OCI-LY7 (cell line): ENCODE results near the gene EXOC4. TPM values are rescaled to one million over a fixed set of nuclear protein-coding genes. Genes with fewer than 3 reads are reported as not detected.

Experiments
- BruUV-seq: library from RNA; stranded (reverse); fragments of 400-500 nt; replicated peaks from 2 replicates; lab custom pipeline; 2021; lab: Mats Ljungman, UMichigan
- CTCF ChIA-PET: fragments of 300-600 bp; sonication (Branson Sonifier 250); formaldehyde crosslinking; loops from one replicate; lab custom pipeline; 2022; ENCODE audit warnings: antibody characterized with exemption; ENCODE audit not compliant: unreplicated experiment; lab: Charles Lee
- POLR2A ChIA-PET: fragments of 300-600 bp; sonication (Branson Sonifier 250); formaldehyde crosslinking; loops from one replicate; lab custom pipeline; 2022; ENCODE audit warnings: antibody characterized with exemption; lab: Charles Lee
- DNase-seq: peaks from one replicate; pipeline ENCODE4 v3.0.0-alpha.2; 2015; ENCODE audit warnings: low spot score
- H2AFZ ChIP-seq: fragments of 200-600 bp; sonication (generic), shearing (Covaris generic); 2 replicates; pipeline ENCODE4 v1.6.1; 2014; ENCODE audit warnings: mild to moderate bottlenecking, antibody characterized with exemption, low read length, moderate library complexity
- H3K27ac ChIP-seq: fragments of 200-600 bp; sonication (generic); 2 replicates; pipeline ENCODE4 v1.5.1; 2014; ENCODE audit warnings: mixed run types, low read depth, mild to moderate bottlenecking, moderate library complexity, low read length, inconsistent platforms; ENCODE audit not compliant: poor library complexity, severe bottlenecking
- H3K36me3 ChIP-seq: fragments of 200-600 bp; sonication (generic); 2 replicates; pipeline ENCODE4 v1.6.1; 2014; ENCODE audit warnings: mild to moderate bottlenecking, antibody characterized with exemption, low read length, moderate library complexity, mixed read lengths; ENCODE audit not compliant: insufficient read depth
- H3K4me1 ChIP-seq: fragments of 200-600 bp; sonication (generic); 2 replicates; pipeline ENCODE4 v1.5.1; 2014; ENCODE audit warnings: mild to moderate bottlenecking, low read length; ENCODE audit not compliant: insufficient read depth, poor library complexity, severe bottlenecking
- H3K4me2 ChIP-seq: fragments of 200-600 bp; sonication (generic); 2 replicates; pipeline ENCODE4 v1.6.1; 2014; ENCODE audit warnings: mild to moderate bottlenecking, low read length
- H3K4me3 ChIP-seq: fragments of 200-600 bp; sonication (generic); 2 replicates; pipeline ENCODE4 v1.5.1; 2014; ENCODE audit warnings: mild to moderate bottlenecking, low read depth, low read length; ENCODE audit not compliant: poor library complexity, severe bottlenecking
- H3K79me2 ChIP-seq: fragments of 200-600 bp; sonication (generic); 2 replicates; pipeline ENCODE4 v1.6.1; 2016; ENCODE audit warnings: low read depth, mild to moderate bottlenecking, low read length, moderate library complexity, mixed read lengths; ENCODE audit not compliant: insufficient read depth
- H3K9me2 ChIP-seq: fragments of 200-600 bp; sonication (generic); 2 replicates; pipeline ENCODE4 v1.6.1; 2016; ENCODE audit warnings: mild to moderate bottlenecking, low read length, mixed read lengths; ENCODE audit not compliant: insufficient read depth
- H3K9me3 ChIP-seq: fragments of 200-600 bp; sonication (generic); 2 replicates; pipeline ENCODE4 v1.6.1; 2014; ENCODE audit warnings: mild to moderate bottlenecking, mixed run types, low read length, mixed read lengths
- H4K20me1 ChIP-seq: fragments of 200-600 bp; sonication (generic); 2 replicates; pipeline ENCODE4 v1.6.1; 2014; ENCODE audit warnings: mild to moderate bottlenecking, antibody characterized with exemption, low read length, moderate library complexity, mixed read lengths; ENCODE audit not compliant: insufficient read depth
- EZH2phosphoT487 ChIP-seq: fragments of 200-600 bp; sonication (generic); IDR thresholded peaks from 2 replicates; pipeline ENCODE4 v1.6.1; 2018; ENCODE audit warnings: low read depth, borderline replicate concordance, mild to moderate bottlenecking, mixed run types, antibody characterized with exemption, low read length, moderate library complexity, mixed read lengths
- intact Hi-C: fragments of 100-400 bp; cut with micrococcal nuclease; formaldehyde crosslinking; loops from one replicate; pipeline ENCODE4 v1.10.0; 2022; ENCODE audit not compliant: unreplicated experiment
- total RNA-seq, 2 experiments: library from RNA; depleted of rRNA in 1 of 2; stranded (reverse); fragments of >200 nt in 1 of 2; shearing (Covaris generic) in 1 of 2; gene quantifications; 2 replicates each; pipeline ENCODE4 v1.2.3, GENCODE V29; 2014 to 2022
- TF ChIP-seq, protein P1 (sequence below): fragments of 200-600 bp; sonication (generic); conservative IDR thresholded peaks from 2 replicates; pipeline ENCODE4 v1.5.1; 2014; ENCODE audit warnings: mild to moderate bottlenecking, antibody characterized with exemption, low read length, moderate library complexity, mixed read lengths

The EXOC4 gene
- total RNA-seq, 2 experiments from 2014 or later: 75.1 to 93.2 TPM

DNA sequence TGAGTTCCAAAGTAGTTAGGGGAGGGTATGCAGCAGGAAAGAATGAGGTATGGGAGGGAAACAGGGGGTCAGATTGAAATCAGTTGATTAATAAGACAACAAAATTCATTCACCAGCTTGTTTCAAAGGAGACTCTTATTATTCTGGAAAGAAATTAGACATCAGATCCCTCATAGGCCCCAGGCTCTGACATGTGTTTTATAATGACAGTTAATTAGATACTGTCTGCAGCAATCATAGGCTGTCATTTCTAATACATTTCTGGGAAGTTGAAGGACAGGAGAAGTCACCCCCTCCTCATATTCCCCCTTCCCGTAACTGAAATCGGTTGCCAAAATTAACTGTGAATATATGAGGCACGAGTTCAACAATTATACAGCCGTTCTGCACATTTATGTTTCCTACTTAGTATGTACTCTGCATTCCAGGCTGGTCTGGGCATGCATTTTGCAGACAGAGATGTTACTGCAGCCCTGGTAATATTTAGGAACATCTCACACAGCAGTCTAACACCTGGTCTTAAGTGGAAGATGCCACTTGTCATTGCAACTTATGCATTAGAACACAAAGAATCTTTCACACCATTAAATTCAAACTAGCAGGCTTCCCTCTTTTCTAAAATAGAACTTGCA, 519.0 kb downstream of the EXOC4 start:
- no peak for DNase-seq
- intact Hi-C loops: no loop called here
- H3K27ac ChIP-seq: no peak overlapping the region
- CTCF ChIA-PET: no interaction called here
- H3K9me2 ChIP-seq: no peaks in the 10 kb centered on the region
- no peak for TF ChIP-seq EZH2phosphoT487
- TF ChIP-seq, protein P1, sequence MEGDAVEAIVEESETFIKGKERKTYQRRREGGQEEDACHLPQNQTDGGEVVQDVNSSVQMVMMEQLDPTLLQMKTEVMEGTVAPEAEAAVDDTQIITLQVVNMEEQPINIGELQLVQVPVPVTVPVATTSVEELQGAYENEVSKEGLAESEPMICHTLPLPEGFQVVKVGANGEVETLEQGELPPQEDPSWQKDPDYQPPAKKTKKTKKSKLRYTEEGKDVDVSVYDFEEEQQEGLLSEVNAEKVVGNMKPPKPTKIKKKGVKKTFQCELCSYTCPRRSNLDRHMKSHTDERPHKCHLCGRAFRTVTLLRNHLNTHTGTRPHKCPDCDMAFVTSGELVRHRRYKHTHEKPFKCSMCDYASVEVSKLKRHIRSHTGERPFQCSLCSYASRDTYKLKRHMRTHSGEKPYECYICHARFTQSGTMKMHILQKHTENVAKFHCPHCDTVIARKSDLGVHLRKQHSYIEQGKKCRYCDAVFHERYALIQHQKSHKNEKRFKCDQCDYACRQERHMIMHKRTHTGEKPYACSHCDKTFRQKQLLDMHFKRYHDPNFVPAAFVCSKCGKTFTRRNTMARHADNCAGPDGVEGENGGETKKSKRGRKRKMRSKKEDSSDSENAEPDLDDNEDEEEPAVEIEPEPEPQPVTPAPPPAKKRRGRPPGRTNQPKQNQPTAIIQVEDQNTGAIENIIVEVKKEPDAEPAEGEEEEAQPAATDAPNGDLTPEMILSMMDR: no peak
- no peaks in the 10 kb centered on the region for H3K36me3 ChIP-seq
- H3K79me2 ChIP-seq: no peaks in the 10 kb centered on the region
- no peak overlapping the region for H3K4me3 ChIP-seq
- POLR2A ChIA-PET: no interaction called here
- no peaks in the 10 kb centered on the region for H3K4me1 ChIP-seq
- H3K9me3 ChIP-seq: no peaks in the 10 kb centered on the region
- no TSS peak for BruUV-seq
- H3K4me2 ChIP-seq: no peak overlapping the region
- H4K20me1 ChIP-seq: no peaks in the 10 kb centered on the region; the same call in 1 of the 2 replicates
- H2AFZ ChIP-seq: no peak overlapping the region

DNA sequence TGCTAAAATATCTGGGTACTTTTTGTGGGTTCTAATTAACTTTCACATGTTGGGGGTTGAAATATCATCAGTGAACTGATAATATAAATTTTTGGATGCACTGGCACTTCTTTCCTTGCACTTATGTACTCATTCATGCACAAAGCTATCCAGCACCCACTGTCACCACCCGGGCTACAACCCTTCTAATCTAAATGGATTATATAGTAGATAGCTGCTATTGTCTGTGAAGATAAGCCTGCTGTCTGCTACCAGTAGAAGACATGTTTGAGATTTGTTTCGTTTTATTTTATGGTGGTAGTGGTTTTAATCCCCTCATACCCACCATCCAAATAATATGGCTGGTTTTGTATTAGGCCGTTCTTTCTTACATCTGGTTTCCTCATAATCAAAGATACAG, 520.7 kb downstream of the EXOC4 start:
- no peak for DNase-seq
- no peaks in the 10 kb centered on the region for H3K36me3 ChIP-seq
- H3K4me1 ChIP-seq: no peaks in the 10 kb centered on the region
- TF ChIP-seq, protein P1: no peak
- TF ChIP-seq EZH2phosphoT487: no peak
- no peak overlapping the region for H3K4me3 ChIP-seq
- H2AFZ ChIP-seq: no peak overlapping the region
- intact Hi-C loops: no loop called here
- H3K9me2 ChIP-seq: no peaks in the 10 kb centered on the region
- no TSS peak for BruUV-seq
- ChIA-PET POLR2A (interaction anchor here (2.1 kb wide), 1 partner anchor 19 kb away, joined by 5 read pairs; no protein-coding TSS in a partner anchor), CTCF (no interaction called here)
- no peaks in the 10 kb centered on the region; the same call in 1 of the 2 replicates for H4K20me1 ChIP-seq
- H3K79me2 ChIP-seq: no peaks in the 10 kb centered on the region
- no peak overlapping the region for H3K4me2 ChIP-seq
- H3K9me3 ChIP-seq: 0 out of 2 replicates have a peak, but pooled peaks cover 2% of the 10 kb centered on the region
- no peak overlapping the region for H3K27ac ChIP-seq

DNA sequence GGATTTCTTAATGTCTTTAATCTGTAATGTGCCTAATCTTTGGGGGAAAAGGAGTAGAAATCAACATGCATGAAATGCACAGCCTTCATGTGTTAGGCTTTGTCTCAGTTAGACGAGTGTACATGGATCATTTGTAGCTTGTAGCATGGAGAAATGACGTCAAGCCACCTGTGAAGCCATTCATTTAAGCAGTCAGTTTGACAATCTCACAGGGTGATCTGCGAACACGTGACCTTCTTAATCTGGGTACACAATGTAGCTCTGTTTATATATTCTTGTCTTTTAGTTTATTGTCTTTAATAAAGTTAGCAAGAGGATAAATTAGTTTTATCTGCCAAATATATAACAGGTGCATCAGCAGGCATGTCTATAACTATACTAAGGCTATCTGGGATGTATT, 522.3 kb downstream of the EXOC4 start:
- Histone ChIP-seq H2AFZ (no peak overlapping the region), H3K4me3 (no peak overlapping the region), H3K4me1 (no peaks in the 10 kb centered on the region), H4K20me1 (no peaks in the 10 kb centered on the region; the same call in 1 of the 2 replicates), H3K27ac (no peak overlapping the region), H3K4me2 (no peak overlapping the region), H3K9me3 (peaks cover 12% of the 10 kb centered on the region; the same call in 1 of the 2 replicates), H3K9me2 (no peaks in the 10 kb centered on the region), H3K79me2 (no peaks in the 10 kb centered on the region), H3K36me3 (no peaks in the 10 kb centered on the region)
- TF ChIP-seq, protein P1: no peak
- no peak for TF ChIP-seq EZH2phosphoT487
- ChIA-PET POLR2A (interaction anchor here (1.2 kb wide), 1 partner anchor 75 kb away, joined by 4 read pairs; no protein-coding TSS in a partner anchor), CTCF (no interaction called here)
- DNase-seq: no peak
- no TSS peak for BruUV-seq
- intact Hi-C loops: no loop called here
